GM12878 (cell line): ENCODE data around the gene UNC50. TPM values are rescaled to one million over a fixed set of nuclear protein-coding genes. Genes with fewer than 3 reads are reported as not detected.

ENCODE experiments used
- ATF7 ChIP-seq: fragments of 450-650 bp; IDR thresholded peaks from 2 replicates; pipeline ENCODE4 v1.6.1; 2016; ENCODE audit warnings: low read depth, mild to moderate bottlenecking
- BCL3 ChIP-seq: IDR thresholded peaks from 2 replicates; pipeline ENCODE4 v1.6.1; 2011; ENCODE audit warnings: borderline replicate concordance, low read depth, mild to moderate bottlenecking, moderate library complexity, low read length; ENCODE audit not compliant: insufficient read depth, poor library complexity, severe bottlenecking
- CREB1 ChIP-seq: IDR thresholded peaks from 2 replicates; pipeline ENCODE4 v1.6.1; 2012; ENCODE audit warnings: low read depth, mild to moderate bottlenecking, inconsistent platforms
- CREM ChIP-seq: IDR thresholded peaks from 2 replicates; pipeline ENCODE4 v1.6.1; 2014; ENCODE audit warnings: antibody characterized with exemption, low read depth
- ETV6 ChIP-seq, 2 experiments: fragments of 450-650 bp in 1 of 2; IDR thresholded peaks in 1 of 2; conservative IDR thresholded peaks in 1 of 2; 2 replicates each; pipeline ENCODE4 v1.6.1; 2014; ENCODE audit warnings: antibody characterized with exemption in 1 of 2, borderline replicate concordance in 1 of 2, low read depth in 1 of 2, mild to moderate bottlenecking in 1 of 2, moderate library complexity in 1 of 2
- GATAD2B ChIP-seq: fragments of 450-650 bp; conservative IDR thresholded peaks from 2 replicates; pipeline ENCODE4 v1.6.1; 2017; ENCODE audit warnings: low read depth, mild to moderate bottlenecking, moderate library complexity
- MAX ChIP-seq: IDR thresholded peaks from 2 replicates; pipeline ENCODE4 v1.6.1; 2012; ENCODE audit warnings: low read depth, low read length, improper control_type of control experiment
- MEF2B ChIP-seq: fragments of 450-650 bp; IDR thresholded peaks from 2 replicates; pipeline ENCODE4 v1.6.1; 2018; ENCODE audit warnings: mild to moderate bottlenecking, moderate library complexity; ENCODE audit not compliant: partially characterized antibody, poor library complexity, severe bottlenecking
- MTA2 ChIP-seq: fragments of 450-650 bp; IDR thresholded peaks from 2 replicates; pipeline ENCODE4 v1.6.1; 2016; ENCODE audit warnings: low read depth, mild to moderate bottlenecking, moderate library complexity
- NBN ChIP-seq: fragments of 450-650 bp; IDR thresholded peaks from 2 replicates; pipeline ENCODE4 v1.6.1; 2016
- NFIC ChIP-seq: IDR thresholded peaks from 2 replicates; pipeline ENCODE4 v1.6.1; 2012; ENCODE audit warnings: low read depth, mild to moderate bottlenecking, inconsistent platforms, low read length, moderate library complexity
- RUNX3 ChIP-seq: IDR thresholded peaks from 2 replicates; pipeline ENCODE4 v1.6.1; 2012; ENCODE audit warnings: low read length, inconsistent platforms
- SMAD5 ChIP-seq: IDR thresholded peaks from 2 replicates; pipeline ENCODE4 v1.6.1; 2016; ENCODE audit warnings: antibody characterized with exemption, low read depth
- ZNF687 ChIP-seq: fragments of 450-650 bp; IDR thresholded peaks from 2 replicates; pipeline ENCODE4 v1.6.1; 2017; ENCODE audit warnings: mild to moderate bottlenecking, moderate library complexity
- polyA plus RNA-seq, 11 experiments: library from polyadenylated mRNA; depleted of rRNA in 4 of 11; unstranded in 6 of 11; stranded (reverse) in 5 of 11; fragments of >200 nt; fragmentation: Nextera tagmentation in 4 of 11; fragmentation: Illumina TruSeq in 1 of 11; extraction: Ambion mirVana in 4 of 11; extraction: Trizol in 1 of 11; gene quantifications; 1 replicate in 1 of 11; 2 replicates in 10 of 11; pipeline versions ENCODE4 v1.2.1 to v1.2.3, GENCODE V29; 2011 to 2016; ENCODE audit warnings: inconsistent platforms in 2 of 11, missing spikeins in 2 of 11, low read depth in 1 of 11
- total RNA-seq, 4 experiments: library from RNA; depleted of rRNA in 3 of 4; stranded (reverse); fragments of >200 nt in 3 of 4; fragmentation: Illumina TruSeq in 1 of 4; extraction: Trizol in 1 of 4; gene quantifications; 2 replicates each; pipeline versions ENCODE4 v1.2.1 to v1.2.3, GENCODE V29; 2013 to 2021

Gene UNC50
- total and polyA plus RNA-seq, 10 of the 15 experiments (the other 5 are each of a cell fraction or from before 2014, with no cell fraction given): 25.5 to 76.3 (median 37.8) TPM

DNA sequence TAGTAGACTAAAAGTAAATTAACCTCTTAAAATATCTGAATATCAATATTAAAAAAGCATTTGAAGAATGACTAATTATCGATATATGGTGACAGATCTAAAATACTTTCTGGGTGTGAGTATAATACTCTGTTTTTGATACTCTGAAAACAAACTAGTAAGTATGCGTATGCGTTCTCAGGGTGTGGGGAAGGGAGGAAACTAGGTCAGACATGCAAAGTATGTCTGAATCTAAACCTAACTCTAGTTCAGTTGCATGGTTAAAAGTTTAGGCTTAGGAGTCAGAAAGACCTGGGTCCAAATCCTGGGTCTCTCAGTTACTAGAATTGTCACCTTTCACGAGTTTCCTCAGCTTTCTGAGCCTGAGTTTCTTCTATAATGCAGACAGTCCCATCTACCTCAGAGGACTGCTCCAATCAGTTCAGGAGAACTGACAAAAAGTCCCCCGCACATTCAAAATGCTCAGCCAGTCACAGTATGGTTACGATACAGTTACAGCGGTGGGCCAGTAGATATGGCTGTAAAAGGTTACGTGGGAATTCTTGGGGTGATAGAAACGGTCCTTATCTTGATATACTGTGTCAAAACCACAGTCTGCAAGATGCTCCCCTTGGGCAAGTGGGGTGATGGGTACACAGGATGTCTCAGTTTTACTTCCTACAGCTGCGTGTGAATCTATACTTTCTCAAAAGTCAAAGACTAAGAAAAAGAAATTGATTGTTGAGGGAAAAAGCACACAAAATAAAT is 29.2 kb downstream of the UNC50 start (continued):
- TF ChIP-seq ZNF687: peak; percentile 44; the same call in 1 of the 2 replicates
- TF ChIP-seq ATF7: no peak
- 0 out of 2 replicates have a peak, but pooled peaks have one; percentile 39 for TF ChIP-seq GATAD2B
- no peak for TF ChIP-seq MAX
- TF ChIP-seq ETV6 (conservative IDR thresholded peaks at IDR 0.05 in 1 of 2, IDR thresholded peaks at IDR 0.05 in 1 of 2; ENCODE audit: borderline replicate concordance in 1 of 2, low read depth in 1 of 2): no peak
- no peak for TF ChIP-seq BCL3
- 0 out of 2 replicates have a peak, but pooled peaks have one; percentile 22 for TF ChIP-seq CREM
- peak; percentile 30; the same call in 1 of the 2 replicates for TF ChIP-seq MTA2
- peak; percentile 71 for TF ChIP-seq MEF2B
- 0 out of 2 replicates have a peak, but pooled peaks have one; percentile 6 for TF ChIP-seq CREB1
- no peak for TF ChIP-seq SMAD5
- TF ChIP-seq RUNX3: peak; percentile 84
- TF ChIP-seq NBN: 0 out of 2 replicates have a peak, but pooled peaks have one; percentile 17
- TF ChIP-seq NFIC: peak; percentile 77
